GM19467 (cell line): Measurements from ENCODE around the gene JMJD1C.
"Not testable (repeated sequence)": the region's sequence is repeated elsewhere in the genome, so short reads cannot be mapped to it uniquely, and the experiment has no call there.

Experiments used
- ATAC-seq: cut with Tn5 transposase; IDR thresholded peaks from one replicate; pipeline ENCODE4 v1.9.1; 2021; ENCODE audit warnings: mild to moderate bottlenecking, moderate library complexity; ENCODE audit not compliant: unreplicated experiment

Gene JMJD1C

GRCh38 chr10:63199716-63200115, 266.1 kb downstream of the JMJD1C start:
- no peak for ATAC-seq

GRCh38 chr10:63197344-63198092, 268.3 kb downstream of the JMJD1C start:
- ATAC-seq, result no peak

- ATAC-seq, result no peak
Observed at GRCh38 chr10:63192826-63193225, 273.0 kb downstream of the JMJD1C start.

- no peak for ATAC-seq
Observed at GRCh38 chr10:63175534-63175933, 290.2 kb downstream of the JMJD1C start.

GRCh38 chr10:63173468-63174232, 292.1 kb downstream of the JMJD1C start:
- ATAC-seq, result peak; percentile 99

- no peak for ATAC-seq
Observed at GRCh38 chr10:63171926-63172325, 293.9 kb downstream of the JMJD1C start.

- ATAC-seq, result no peak
Observed at GRCh38 chr10:63171255-63171855, 294.4 kb downstream of the JMJD1C start.

- no peak for ATAC-seq
Observed at GRCh38 chr10:63169624-63170023, 296.2 kb downstream of the JMJD1C start.

- ATAC-seq, result no peak
Observed at GRCh38 chr10:63168821-63169462, 296.8 kb downstream of the JMJD1C start.

GRCh38 chr10:63166742-63167258, 299.0 kb downstream of the JMJD1C start:
- ATAC-seq, result no peak

GRCh38 chr10:63165249-63165648, 300.5 kb downstream of the JMJD1C start:
- no peak for ATAC-seq

- ATAC-seq, result no peak
Observed at GRCh38 chr10:63164166-63164623, 301.6 kb downstream of the JMJD1C start.

GRCh38 chr10:63161592-63161991, 304.2 kb downstream of the JMJD1C start:
- no peak for ATAC-seq

- ATAC-seq, result peak; percentile 61
Observed at GRCh38 chr10:63157845-63158624, 307.7 kb downstream of the JMJD1C start.

- ATAC-seq, result no peak
Observed at GRCh38 chr10:63156236-63156635, 309.5 kb downstream of the JMJD1C start.

- ATAC-seq, result no peak
Observed at GRCh38 chr10:63155388-63156020, 310.3 kb downstream of the JMJD1C start.

GRCh38 chr10:63154546-63155387, 311.0 kb downstream of the JMJD1C start:
- ATAC-seq, result no peak

- not testable (repeated sequence) for ATAC-seq
Observed at GRCh38 chr10:63153868-63154545, 311.8 kb downstream of the JMJD1C start.
